ENCODE results near the gene CABYR. TPM values are rescaled to one million over a fixed set of nuclear protein-coding genes. Genes with fewer than 3 reads are reported as not detected.

Gene CABYR
- total RNA-seq, 2 experiments from 2014 or later: 1.4 to 3.6 TPM

- H3K4me1 Mint-ChIP-seq: no peaks in the 10 kb centered on the region
- peaks cover 24% of the 10 kb centered on the region for H3K27me3 Mint-ChIP-seq
- no peaks in the 10 kb centered on the region for H3K36me3 Mint-ChIP-seq
- DNase-seq: no peak
- no peak overlapping the region for H3K4me3 Mint-ChIP-seq
- no peaks in the 10 kb centered on the region for H3K9me3 Mint-ChIP-seq
- no peak for ATAC-seq (ENCODE audit: low read depth)
- no peak overlapping the region for H3K27ac Mint-ChIP-seq
- POLR2A ChIA-PET: no interaction called here
These were observed 48.8 kb downstream of the CABYR start for GRCh38 chr18:24187689-24188088.

DNA sequence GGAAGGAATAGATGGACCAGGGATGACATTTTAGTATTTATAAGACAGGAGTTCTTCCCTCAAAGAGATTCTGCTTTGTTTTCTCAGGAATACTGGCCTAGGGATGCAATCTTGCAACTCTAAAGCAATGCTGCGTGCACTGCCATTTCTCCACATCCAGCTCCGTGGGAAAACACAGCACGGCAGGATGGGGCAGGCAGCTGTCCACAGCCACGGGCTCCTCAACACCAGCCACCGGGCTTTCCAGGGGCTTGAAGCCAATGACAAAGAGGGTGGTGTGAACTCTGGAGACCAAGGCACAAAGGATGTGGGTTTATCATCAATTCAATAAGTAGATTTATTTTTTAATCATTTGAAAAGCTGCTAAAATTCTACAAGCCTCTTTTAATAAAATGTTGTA lies 49.3 kb downstream of the CABYR start:
- Mint-ChIP-seq H3K9me3 (no peaks in the 10 kb centered on the region), H3K36me3 (no peaks in the 10 kb centered on the region), H3K4me3 (no peak overlapping the region), H3K4me1 (no peaks in the 10 kb centered on the region), H3K27me3 (peaks cover 24% of the 10 kb centered on the region), H3K27ac (no peak overlapping the region)
- no peak for ATAC-seq (ENCODE audit: low read depth)
- DNase-seq: no peak
- POLR2A ChIA-PET: no interaction called here

DNA sequence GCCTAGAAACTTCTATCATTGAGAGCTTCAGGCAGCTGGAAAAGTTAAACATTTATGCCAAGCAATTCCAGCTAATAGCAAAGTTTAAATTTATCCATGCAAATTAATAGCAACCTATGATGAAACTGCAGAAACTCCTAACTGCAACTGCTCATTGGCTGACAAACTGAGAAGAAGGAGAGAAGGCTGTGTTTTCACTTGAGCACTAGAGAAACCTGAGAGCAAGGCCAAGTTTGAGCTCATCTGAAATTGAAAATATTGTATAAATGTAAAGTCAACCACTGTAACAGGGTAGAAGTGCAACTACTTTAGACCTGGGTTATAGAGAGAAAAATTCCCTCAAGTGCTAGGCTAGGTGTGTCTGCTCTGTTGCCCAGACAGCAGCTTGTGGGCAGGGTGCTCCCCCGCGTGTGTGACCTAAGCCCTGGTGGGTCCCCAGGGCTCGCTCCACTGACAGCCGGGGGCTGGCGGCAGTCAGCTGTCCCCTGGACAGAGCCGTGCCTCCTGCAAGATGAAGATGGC lies 50.2 kb downstream of the CABYR start:
- no peaks in the 10 kb centered on the region for H3K9me3 Mint-ChIP-seq
- H3K4me1 Mint-ChIP-seq: no peaks in the 10 kb centered on the region
- no peak overlapping the region for H3K27ac Mint-ChIP-seq
- peaks cover 24% of the 10 kb centered on the region for H3K27me3 Mint-ChIP-seq
- DNase-seq: no peak
- H3K36me3 Mint-ChIP-seq: no peaks in the 10 kb centered on the region
- POLR2A ChIA-PET: no interaction called here
- H3K4me3 Mint-ChIP-seq: no peak overlapping the region
- ATAC-seq (ENCODE audit: low read depth): no peak

- no peak overlapping the region for H3K4me3 Mint-ChIP-seq
- H3K27me3 Mint-ChIP-seq: peaks cover 24% of the 10 kb centered on the region
- H3K36me3 Mint-ChIP-seq: no peaks in the 10 kb centered on the region
- no peaks in the 10 kb centered on the region for H3K4me1 Mint-ChIP-seq
- DNase-seq (no peak), ATAC-seq (ENCODE audit: low read depth) (no peak)
- POLR2A ChIA-PET: no interaction called here
- H3K27ac Mint-ChIP-seq: no peak overlapping the region
- H3K9me3 Mint-ChIP-seq: no peaks in the 10 kb centered on the region
These were observed 50.9 kb downstream of the CABYR start for GRCh38 chr18:24189664-24190346.

- ATAC-seq (ENCODE audit: low read depth): no peak
- H3K27ac Mint-ChIP-seq: no peak overlapping the region
These were observed 51.7 kb downstream of the CABYR start for GRCh38 chr18:24190590-24190989.

DNA sequence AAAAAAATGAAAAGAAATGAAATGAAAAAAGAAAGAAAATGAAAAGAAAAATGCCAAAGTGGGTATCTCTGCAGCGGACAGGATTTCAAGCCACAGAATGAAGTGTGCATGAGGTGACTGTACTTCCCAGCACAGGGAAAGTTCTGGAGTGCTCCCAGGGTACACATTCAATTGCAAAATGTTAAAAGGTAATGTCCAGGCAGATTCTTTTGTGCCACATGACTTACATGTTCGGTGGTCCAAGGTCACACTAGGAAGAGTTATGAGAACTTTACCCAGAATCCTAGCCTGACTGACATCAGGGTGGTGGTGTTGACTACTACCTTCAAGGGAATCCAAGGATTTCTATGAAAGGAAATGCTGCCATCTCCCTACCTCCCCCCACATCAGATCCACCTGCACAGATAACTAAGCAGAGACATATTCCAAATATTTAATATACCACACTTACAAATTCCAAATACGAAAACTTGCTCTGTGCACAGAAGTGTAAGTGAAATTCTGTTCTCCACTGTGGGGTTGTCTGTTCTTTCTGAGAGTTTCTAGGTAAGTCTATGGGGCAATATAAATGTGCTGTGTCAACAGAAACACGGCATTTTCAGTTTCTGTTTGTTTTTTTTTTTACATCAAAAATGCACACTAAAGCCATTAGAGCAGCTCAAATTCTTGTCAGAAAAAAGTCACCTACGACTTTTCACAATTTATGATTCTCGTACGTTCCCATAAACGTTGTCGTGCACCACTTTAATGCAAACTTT lies 56.6 kb downstream of the CABYR start:
- DNase-seq: no peak

More at GRCh38 chr18:24190590-24190989, 51.7 kb downstream of the CABYR start:
- DNase-seq: no peak
- Mint-ChIP-seq H3K4me1 (no peaks in the 10 kb centered on the region), H3K27me3 (peaks cover 31% of the 10 kb centered on the region), H3K9me3 (no peaks in the 10 kb centered on the region), H3K36me3 (no peaks in the 10 kb centered on the region), H3K4me3 (no peak overlapping the region)
- POLR2A ChIA-PET: no interaction called here

GRCh38 chr18:24196764-24197163 lies 57.9 kb downstream of the CABYR start:
- H3K27ac Mint-ChIP-seq: no peak overlapping the region
- H3K4me3 Mint-ChIP-seq: no peak overlapping the region
- no peaks in the 10 kb centered on the region for H3K4me1 Mint-ChIP-seq
- ATAC-seq (ENCODE audit: low read depth) (no peak), DNase-seq (no peak)
- POLR2A ChIA-PET: no interaction called here
- H3K9me3 Mint-ChIP-seq: no peaks in the 10 kb centered on the region
- no peaks in the 10 kb centered on the region for H3K36me3 Mint-ChIP-seq
- peaks cover 14% of the 10 kb centered on the region for H3K27me3 Mint-ChIP-seq

More for the DNA sequence above, 56.6 kb downstream of the CABYR start:
- H3K9me3 Mint-ChIP-seq: no peaks in the 10 kb centered on the region
- H3K36me3 Mint-ChIP-seq: no peaks in the 10 kb centered on the region
- peaks cover 17% of the 10 kb centered on the region for H3K27me3 Mint-ChIP-seq
- POLR2A ChIA-PET: no interaction called here
- no peak overlapping the region for H3K4me3 Mint-ChIP-seq
- no peak for ATAC-seq (ENCODE audit: low read depth)
- no peaks in the 10 kb centered on the region for H3K4me1 Mint-ChIP-seq
- H3K27ac Mint-ChIP-seq: no peak overlapping the region

DNA sequence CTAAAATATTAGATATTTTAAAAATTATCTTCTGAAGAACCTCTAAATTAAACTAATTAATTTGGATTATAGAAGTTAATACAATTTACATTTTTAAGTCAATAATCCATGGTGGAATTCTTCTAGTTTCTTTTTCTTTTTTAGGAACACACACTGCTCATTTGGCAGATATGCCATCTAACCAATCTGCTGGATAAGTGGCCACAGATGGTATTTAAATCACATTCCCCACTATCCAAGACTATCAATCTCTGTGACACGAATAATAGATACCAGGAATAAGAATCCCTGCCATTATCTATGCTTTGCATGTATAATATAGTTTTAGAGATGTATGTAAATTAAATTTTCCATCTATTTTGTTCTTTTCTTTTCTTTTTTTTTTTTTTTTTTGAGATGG lies 58.5 kb downstream of the CABYR start:
- H3K9me3 Mint-ChIP-seq: no peaks in the 10 kb centered on the region
- H3K4me3 Mint-ChIP-seq: no peak overlapping the region
- H3K27me3 Mint-ChIP-seq: peaks cover 11% of the 10 kb centered on the region
- no peaks in the 10 kb centered on the region for H3K4me1 Mint-ChIP-seq
- no peaks in the 10 kb centered on the region for H3K36me3 Mint-ChIP-seq
- POLR2A ChIA-PET: no interaction called here
- no peak overlapping the region for H3K27ac Mint-ChIP-seq
- DNase-seq: no peak
- no peak for ATAC-seq (ENCODE audit: low read depth)

DNA sequence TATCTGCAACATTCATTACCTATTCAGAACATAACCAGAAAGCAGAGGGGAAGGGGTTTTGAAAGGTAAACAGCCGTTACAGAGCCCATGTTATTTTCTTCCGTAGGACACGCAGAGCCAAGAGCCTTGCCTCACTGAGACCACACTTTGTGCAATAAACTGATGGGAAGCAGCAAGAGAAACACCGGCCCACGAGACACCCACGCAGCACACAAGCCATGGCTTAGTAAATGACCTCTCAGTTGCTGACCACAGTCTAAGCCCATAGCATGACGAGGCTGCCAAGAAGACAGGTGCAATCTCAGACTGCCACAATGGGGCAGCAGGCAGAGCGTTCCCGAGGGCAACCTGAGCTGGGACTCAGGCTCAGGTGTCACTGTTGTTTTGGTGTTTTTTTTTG lies 59.6 kb downstream of the CABYR start:
- no peaks in the 10 kb centered on the region for H3K36me3 Mint-ChIP-seq
- DNase-seq: no peak
- no peak overlapping the region for H3K4me3 Mint-ChIP-seq
- ATAC-seq (ENCODE audit: low read depth): no peak
- H3K27me3 Mint-ChIP-seq: peaks cover 7% of the 10 kb centered on the region
- no peaks in the 10 kb centered on the region for H3K4me1 Mint-ChIP-seq
- POLR2A ChIA-PET: no interaction called here
- no peak overlapping the region for H3K27ac Mint-ChIP-seq
- H3K9me3 Mint-ChIP-seq: no peaks in the 10 kb centered on the region

DNA sequence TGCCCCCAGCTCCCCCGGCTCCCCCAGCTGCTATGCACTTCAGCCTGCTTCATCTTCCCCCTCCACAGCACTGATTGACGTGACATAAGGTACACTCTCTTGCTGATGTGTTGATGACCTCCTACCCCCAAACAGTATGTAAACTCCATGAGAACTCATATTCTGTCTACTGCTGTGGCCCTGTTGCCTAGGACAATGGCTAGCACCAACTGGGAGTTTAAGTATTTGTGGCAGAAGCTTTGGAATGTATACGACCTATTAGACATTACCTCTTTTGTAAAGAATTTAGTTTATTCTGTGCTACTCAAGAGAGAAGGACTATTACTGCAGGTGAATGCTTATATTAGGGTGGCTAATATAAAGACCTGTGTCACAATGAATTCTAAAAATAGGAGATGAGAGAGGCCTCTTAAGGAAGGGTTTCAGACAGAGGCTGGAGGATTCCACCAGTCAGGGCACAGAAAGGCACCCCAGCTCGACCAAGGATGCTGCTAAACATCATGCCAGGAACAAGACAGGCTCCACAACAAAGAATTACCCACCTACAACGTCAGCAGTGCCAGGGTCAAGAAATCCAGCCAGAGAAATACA lies 60.6 kb downstream of the CABYR start:
- Mint-ChIP-seq H3K27me3 (peaks cover 11% of the 10 kb centered on the region), H3K9me3 (no peaks in the 10 kb centered on the region), H3K4me3 (no peak overlapping the region), H3K4me1 (no peaks in the 10 kb centered on the region), H3K36me3 (no peaks in the 10 kb centered on the region), H3K27ac (no peak overlapping the region)
- ATAC-seq (ENCODE audit: low read depth) (no peak), DNase-seq (no peak)
- POLR2A ChIA-PET: no interaction called here

GRCh38 chr18:24200494-24201290 lies 61.8 kb downstream of the CABYR start:
- DNase-seq (no peak), ATAC-seq (ENCODE audit: low read depth) (no peak)
- Mint-ChIP-seq H3K27me3 (peaks cover 7% of the 10 kb centered on the region), H3K27ac (no peak overlapping the region), H3K36me3 (no peaks in the 10 kb centered on the region), H3K4me1 (no peaks in the 10 kb centered on the region), H3K4me3 (no peak overlapping the region), H3K9me3 (no peaks in the 10 kb centered on the region)
- POLR2A ChIA-PET: no interaction called here

- Mint-ChIP-seq H3K27me3 (peaks cover 7% of the 10 kb centered on the region), H3K9me3 (no peaks in the 10 kb centered on the region), H3K4me3 (no peak overlapping the region), H3K27ac (no peak overlapping the region), H3K36me3 (no peaks in the 10 kb centered on the region), H3K4me1 (no peaks in the 10 kb centered on the region)
- ATAC-seq (ENCODE audit: low read depth): no peak
- DNase-seq: no peak
- POLR2A ChIA-PET: no interaction called here
These were observed 63.1 kb downstream of the CABYR start for GRCh38 chr18:24201699-24202687.
